Stimulated activated CD8-positive, alpha-beta memory T cell treated with anti-CD3 and anti-CD28 coated beads, Interleukin-12 subunit alpha, Interleukin-12 subunit beta, amount 100 ng/mL, for 24 hours (primary cell): ENCODE data around the gene SULT6B1.
"Not testable (repeated sequence)": the region's sequence is repeated elsewhere in the genome, so short reads cannot be mapped to it uniquely, and the experiment has no call there.

Experiments
- DNase-seq: peaks from one replicate; pipeline ENCODE4 v3.0.0-alpha.2; 2020; ENCODE audit errors: extremely low read depth

SULT6B1 gene

DNA sequence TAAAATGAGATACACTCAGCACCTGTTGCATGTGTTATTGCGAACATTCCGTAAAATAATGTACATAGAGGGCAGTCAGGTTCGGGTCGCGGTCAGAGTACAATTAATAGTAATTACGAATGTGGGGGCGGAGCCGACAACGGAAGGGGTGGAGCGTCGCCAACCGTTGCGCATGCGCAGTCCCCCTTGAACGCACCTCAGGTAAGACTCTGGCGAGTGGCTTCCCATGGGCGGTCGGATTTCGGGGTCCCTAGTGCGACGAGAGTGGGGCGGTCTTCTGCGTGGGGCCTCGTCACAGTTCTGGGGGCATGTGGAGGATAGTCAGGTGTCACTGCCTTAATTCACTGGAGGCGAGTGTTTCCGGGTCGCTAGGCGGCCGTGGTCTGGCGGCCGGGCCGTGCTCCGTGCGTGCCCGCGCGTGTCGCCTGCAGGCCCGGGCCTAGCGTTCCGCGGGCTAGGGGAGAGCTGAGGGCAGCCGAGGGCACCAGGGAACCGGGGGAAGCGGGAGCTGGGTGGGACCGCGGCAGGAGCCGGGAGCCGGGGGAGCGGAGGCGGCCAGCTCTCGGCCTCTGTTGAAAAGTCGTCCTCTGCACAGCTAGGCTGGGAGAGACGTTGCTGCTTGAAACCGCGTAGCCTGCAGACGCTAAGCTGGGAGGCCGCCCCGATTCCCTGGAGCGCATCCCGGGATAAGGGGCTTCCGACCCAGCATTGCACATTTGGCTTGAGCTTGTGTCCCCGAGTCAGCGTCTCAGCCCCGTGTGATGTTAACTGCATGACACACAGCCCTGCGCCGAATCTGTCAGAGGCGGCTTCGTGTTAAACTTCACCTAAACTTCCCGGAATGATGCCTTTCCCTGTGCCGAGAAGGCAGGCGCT lies 8.1 kb upstream of the SULT6B1 start, which contains the start of gene CEBPZOS:
Gene CEBPZOS, plus strand, starts transcription at position 177 of the 876 bp plus-strand sequence. CDS start 3,209 bp downstream, outside the sequence.
- DNase-seq = peak; percentile 74

DNA sequence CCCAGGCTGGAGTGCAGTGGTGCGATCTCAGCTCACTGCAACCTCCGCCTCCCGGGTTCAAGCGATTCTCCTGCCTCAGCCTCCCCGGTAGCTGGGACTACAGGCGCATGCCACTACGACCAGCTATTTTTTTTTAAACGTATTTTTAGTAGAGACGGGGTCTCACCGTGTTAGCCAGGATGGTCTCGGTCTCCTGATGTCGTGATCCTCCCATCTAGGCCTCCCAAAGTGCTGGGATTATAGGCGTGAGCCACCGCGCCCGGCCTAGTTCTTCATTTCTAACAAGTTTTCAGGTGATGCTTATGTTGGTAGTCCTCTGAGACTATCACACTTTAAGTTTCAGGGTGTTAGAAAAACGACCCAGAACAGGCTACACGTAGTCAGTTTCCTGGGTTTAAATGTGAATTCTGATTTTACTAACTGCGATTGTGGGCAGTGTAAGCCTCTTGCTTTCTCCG lies 7.4 kb upstream of the SULT6B1 start:
- not testable (repeated sequence) for DNase-seq

GRCh38 chr2:37192551-37192950 lies 4.1 kb upstream of the SULT6B1 start:
- DNase-seq = no peak

DNA sequence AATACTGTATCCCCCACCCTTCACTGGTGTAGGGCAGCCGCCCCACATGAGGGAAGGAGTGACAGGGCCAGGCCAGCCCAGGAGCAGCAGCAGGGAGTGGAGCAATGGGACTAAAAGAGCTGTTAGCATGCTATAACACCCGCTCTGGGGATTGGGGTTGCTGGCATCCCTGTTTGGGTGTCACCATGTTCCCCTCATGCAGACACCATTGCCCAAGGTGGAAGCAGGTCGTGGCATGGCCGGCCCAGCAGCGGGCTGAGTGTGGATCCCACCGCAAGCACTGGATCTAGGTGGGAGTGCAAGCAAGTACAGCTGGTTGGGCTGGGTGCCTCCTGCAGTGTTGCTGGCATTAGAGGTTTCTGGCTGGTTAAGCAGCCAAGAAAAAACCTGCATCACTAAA lies 3.3 kb upstream of the SULT6B1 start:
- no peak for DNase-seq

- DNase-seq = no peak
Observed at GRCh38 chr2:37191253-37191652, 2.8 kb upstream of the SULT6B1 start.

DNA sequence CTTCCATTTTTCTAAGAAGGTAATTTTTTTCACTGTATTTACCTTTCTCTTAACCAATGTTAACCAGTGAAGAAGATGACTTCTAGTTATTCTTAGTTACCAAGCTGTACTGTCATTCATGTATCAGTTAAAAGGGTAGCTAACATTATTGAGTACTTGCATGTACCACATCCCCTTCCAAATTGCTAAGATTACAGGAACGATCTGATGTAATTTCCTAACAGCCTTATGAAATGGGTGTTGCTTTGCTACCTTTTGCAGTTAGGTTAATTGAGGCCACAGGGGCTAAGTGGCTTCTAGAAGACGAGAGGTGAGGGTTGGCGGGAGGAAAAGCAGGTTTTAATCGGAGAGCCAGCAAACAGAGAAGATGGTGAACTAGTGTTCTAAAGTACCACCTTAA lies 1.8 kb upstream of the SULT6B1 start:
- no peak for DNase-seq

DNA sequence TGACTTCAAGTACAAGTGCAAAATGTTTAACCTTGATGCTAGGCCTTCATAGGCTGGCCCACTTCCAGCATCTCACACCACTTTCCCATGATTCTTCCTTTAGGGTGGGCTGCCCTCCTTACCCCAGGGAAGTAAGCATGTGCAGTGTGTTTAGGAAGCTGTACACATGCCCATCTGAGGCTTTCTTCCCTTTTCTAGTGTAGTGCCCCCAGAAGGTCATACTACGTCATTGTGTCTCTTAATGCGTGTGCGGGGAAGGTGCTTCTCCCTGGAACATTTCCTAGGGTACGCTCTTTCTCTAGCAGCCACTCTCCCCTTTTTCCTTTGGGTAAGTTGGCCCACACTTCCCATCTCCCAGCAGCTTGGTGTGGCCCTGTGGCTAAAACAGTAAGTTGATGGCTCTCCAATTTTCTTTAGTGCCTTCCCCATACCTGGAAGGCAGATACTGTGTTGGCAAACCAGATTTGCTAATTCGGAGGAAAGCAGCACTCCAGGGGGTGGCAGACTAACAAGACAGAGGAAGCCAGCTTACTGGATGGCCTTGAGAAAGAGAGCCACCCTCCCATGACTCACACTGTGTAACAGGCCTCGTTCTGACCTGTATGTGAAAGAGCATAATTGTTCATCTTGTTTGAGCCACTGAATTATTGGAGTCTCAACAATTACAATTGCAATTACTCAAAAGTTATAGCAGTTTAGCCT lies 1.1 kb upstream of the SULT6B1 start:
- DNase-seq = no peak

- no peak for DNase-seq
Observed at GRCh38 chr2:37181726-37182684, 6.5 kb downstream of the SULT6B1 start.

GRCh38 chr2:37180640-37181039 lies 7.8 kb downstream of the SULT6B1 start:
- DNase-seq = no peak

DNA sequence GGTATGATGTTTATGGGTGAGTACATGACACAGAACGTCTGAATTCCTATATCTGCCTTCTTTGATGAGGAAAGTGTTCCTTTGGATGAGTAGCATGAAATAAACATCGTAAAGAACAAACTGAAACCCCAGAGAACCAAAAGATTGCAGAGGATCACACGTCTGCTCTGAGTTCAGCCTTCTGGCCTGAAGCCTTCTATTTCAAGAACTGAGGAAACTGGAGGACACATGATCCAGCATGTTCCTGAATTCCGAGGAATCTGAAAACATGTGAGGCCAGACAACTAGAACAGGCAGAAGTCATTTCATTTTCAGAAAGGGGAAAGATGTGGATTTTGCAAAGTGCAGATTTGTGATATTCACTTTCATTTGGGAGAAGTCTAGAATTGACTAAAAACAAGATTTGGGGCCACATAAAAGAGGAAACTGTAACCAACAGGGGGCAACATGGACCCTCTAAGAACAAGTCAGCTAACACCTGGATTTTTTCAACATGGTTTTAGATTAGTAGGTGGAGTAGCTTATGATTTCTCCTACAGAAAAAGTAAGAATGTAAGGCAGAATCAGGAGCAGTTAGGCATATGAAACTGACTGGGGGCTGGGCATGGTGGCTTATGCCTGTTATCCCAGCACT lies 8.3 kb downstream of the SULT6B1 start:
- no peak for DNase-seq

GRCh38 chr2:37173741-37174140 lies 14.7 kb downstream of the SULT6B1 start:
- no peak for DNase-seq

- DNase-seq = no peak
Observed at GRCh38 chr2:37171624-37171950, 16.9 kb downstream of the SULT6B1 start.

DNA sequence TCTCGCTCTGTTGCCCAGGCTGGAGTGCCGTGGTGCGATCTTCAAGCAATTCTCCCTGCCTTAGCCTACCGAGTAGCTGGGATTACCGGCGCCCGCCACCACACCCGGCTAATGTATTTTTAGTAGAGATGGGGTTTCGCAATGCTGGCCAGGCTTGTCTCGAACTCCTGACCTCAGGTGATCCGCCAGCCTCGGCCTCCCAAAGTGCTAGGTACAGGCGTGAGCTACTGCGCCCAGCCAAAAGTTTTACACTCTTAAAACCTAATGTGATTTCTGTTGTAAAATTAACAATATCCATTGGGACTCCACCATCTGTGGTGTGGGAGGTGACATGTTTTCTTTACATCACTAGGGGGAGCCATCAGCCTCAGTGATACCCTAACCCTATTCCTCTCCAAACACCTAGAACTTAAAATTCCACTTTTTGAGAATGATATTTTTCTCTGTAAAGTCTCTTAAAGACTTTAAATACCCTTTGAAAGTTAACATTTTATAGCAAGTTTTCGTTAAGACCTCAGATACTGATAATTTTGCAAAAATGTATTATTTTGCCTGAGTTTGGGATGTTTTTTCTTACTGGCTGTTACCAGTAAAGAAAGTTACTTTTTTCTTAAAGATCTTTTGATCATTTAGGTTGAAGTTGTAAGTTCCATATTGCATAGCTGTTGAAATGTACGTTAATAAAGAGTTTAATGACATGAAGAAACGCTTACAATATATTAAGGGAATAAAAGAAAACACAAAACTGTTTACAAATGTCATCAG lies 20.1 kb downstream of the SULT6B1 start:
- DNase-seq = no peak

DNA sequence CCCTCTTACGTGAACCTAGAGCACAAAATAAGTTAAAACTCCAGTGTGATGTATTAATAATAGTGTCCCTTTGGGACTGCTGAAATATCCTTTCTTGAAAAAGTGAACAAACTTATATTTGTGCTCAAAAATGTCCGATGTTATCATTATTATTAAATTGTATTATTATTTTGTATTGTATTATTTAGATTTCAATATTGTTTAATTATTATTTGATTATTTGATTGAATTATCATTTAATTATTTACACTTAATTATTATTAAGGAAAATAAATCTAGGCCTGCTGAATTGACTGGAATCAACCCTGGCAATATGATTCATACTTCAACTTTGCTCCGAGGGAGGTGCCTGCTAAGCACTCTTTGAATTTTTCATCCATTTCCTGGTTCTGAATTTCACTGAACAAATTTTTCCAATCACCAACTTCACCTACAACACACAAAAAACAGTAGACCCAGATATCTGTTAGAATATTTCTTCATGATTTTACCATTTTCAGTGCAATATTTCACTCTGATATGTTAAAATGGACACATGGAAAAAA lies 20.8 kb downstream of the SULT6B1 start:
- no peak for DNase-seq

DNA sequence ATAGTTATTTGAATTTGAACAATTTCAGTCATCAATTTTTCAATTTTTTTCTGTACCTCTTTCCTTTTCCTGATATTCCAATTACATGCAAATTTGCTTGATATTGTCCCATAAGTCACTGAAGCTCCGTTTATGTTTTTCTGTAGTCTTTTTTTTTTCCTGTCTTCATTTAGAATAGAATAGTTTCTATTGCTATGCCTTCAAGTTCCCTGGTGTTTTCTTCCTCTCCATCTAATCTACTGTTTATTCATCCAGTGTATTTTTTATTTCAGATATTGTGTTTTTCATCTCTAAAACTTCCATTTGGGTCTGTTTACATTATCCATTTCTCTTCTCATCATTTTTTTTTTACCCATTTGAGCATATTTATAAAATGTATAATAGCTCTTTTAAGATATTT lies 23.7 kb downstream of the SULT6B1 start:
- no peak for DNase-seq

GRCh38 chr2:37156857-37157714 lies 31.4 kb downstream of the SULT6B1 start, which contains the start of gene EIF2AK2:
TSS of gene EIF2AK2 (minus strand) at chr2:37156980. CDS start at chr2:37147806, 9,174 bp downstream.
- peak; percentile 54 for DNase-seq

DNA sequence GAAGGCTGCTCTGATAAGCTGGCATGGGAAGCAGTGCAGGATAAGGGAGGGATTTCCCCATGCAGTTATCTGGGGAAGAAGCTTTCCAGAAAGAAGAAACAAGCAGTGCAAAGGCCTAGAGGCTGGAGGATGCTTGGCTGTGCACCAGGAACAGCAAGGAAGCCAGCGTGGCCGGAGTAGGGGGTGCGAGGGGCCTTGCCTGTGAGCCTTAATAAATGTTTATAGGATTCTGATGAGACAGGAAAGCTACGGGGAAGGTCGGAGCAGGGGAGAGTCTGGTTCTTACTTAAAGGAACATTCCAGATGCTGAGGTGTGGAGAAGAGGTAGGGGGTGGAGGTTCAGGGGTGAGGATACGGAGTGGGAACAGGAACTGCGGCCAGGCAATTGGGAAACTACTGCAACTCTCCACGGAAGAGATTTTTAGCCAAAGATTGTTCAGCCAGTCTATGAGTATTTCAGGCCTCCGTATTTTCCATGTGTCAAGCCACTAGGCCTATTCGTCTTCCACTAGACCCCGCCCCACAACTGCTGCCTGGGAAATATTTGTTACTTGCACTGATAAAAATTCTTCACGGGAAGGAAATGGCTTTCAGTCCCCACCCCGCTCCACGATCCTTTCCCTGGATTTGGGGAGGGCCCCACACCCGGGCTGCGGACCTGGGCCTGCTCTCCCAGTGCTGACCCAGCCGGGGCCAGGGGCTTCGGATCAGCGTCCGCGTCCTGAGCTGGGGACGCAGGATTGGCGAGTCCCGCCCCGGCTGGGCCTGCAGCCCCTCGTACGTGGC lies 32.2 kb downstream of the SULT6B1 start:
- no peak for DNase-seq

DNA sequence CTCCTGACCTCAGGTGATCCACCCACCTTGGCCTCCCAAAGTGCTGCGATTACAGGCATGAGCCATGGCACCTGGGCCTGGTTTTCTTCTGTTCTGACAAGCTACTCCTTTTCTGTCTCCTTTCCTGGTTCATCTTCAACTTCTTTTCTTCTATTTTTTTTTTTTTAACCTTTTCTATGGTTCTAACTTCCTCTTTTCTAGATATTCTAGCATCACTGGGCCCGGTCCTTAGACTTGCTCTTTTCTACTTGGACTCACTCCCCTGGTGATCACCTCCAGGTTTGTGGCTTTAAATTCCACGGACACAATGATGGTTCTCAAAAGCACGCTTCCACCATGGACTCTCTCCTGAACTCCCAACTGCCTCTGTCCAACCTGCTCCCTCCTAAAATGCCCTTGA lies 33.7 kb downstream of the SULT6B1 start:
- no peak for DNase-seq
